Progenitor cell of endocrine pancreas (in vitro differentiated cells): ENCODE results near the gene TNNI3K. TPM values are rescaled to one million over a fixed set of nuclear protein-coding genes. Genes with fewer than 3 reads are reported as not detected.

Experiments
- DNase-seq: peaks from one replicate; pipeline ENCODE4 v3.0.0; 2021; ENCODE audit warnings: low spot score; ENCODE audit not compliant: unreplicated experiment
- H3K27ac Mint-ChIP-seq: 2 replicates; pipeline ENCODE4 v1.8.0; 2021; ENCODE audit warnings: mild to moderate bottlenecking, moderate library complexity, mixed read lengths
- H3K27me3 Mint-ChIP-seq: 2 replicates; pipeline ENCODE4 v1.8.0; 2021; ENCODE audit warnings: mixed read lengths
- H3K36me3 Mint-ChIP-seq: 2 replicates; pipeline ENCODE4 v1.8.0; 2022; ENCODE audit warnings: mixed read lengths; ENCODE audit not compliant: insufficient read depth
- H3K4me1 Mint-ChIP-seq: 2 replicates; pipeline ENCODE4 v1.8.0; 2021; ENCODE audit warnings: low read depth, mixed read lengths
- H3K4me3 Mint-ChIP-seq: 2 replicates; pipeline ENCODE4 v1.8.0; 2021; ENCODE audit warnings: low read depth, mild to moderate bottlenecking, moderate library complexity, mixed read lengths
- H3K9me3 Mint-ChIP-seq: 2 replicates; pipeline ENCODE4 v1.8.0; 2021; ENCODE audit warnings: low read depth, mixed read lengths
- CTCF ChIP-seq: fragments of 200-600 bp; sonication (generic); IDR thresholded peaks from one replicate; pipeline ENCODE4 v1.5.0; 2021; ENCODE audit warnings: antibody characterized with exemption, mild to moderate bottlenecking; ENCODE audit not compliant: unreplicated experiment
- total RNA-seq: library from RNA; stranded (reverse); gene quantifications from 2 replicates; pipeline ENCODE4 v1.2.1, GENCODE V29; 2021

TNNI3K gene
- total RNA-seq, 1 donor from 2014 or later = not detected

GRCh38 chr1:74236440-74236839, 1.3 kb downstream of the TNNI3K start:
- Mint-ChIP-seq H3K36me3 (no peaks in the 10 kb centered on the region), H3K4me1 (no peaks in the 10 kb centered on the region), H3K27me3 (no peaks in the 10 kb centered on the region), H3K9me3 (no peaks in the 10 kb centered on the region), H3K4me3 (no peak overlapping the region), H3K27ac (no peak overlapping the region)
- no peak for DNase-seq
- no peak for TF ChIP-seq CTCF

- no peaks in the 10 kb centered on the region for H3K27me3 Mint-ChIP-seq
- no peaks in the 10 kb centered on the region for H3K36me3 Mint-ChIP-seq
- no peaks in the 10 kb centered on the region for H3K9me3 Mint-ChIP-seq
- H3K4me1 Mint-ChIP-seq = no peaks in the 10 kb centered on the region
- no peak for DNase-seq
- no peak for TF ChIP-seq CTCF
- no peak overlapping the region for H3K4me3 Mint-ChIP-seq
- no peak overlapping the region for H3K27ac Mint-ChIP-seq
Observed at GRCh38 chr1:74237035-74237434, 1.8 kb downstream of the TNNI3K start.

- no peak overlapping the region for H3K4me3 Mint-ChIP-seq
- no peaks in the 10 kb centered on the region for H3K36me3 Mint-ChIP-seq
- H3K27me3 Mint-ChIP-seq = no peaks in the 10 kb centered on the region
- no peak for TF ChIP-seq CTCF
- H3K27ac Mint-ChIP-seq = no peak overlapping the region
- H3K4me1 Mint-ChIP-seq = no peaks in the 10 kb centered on the region
- DNase-seq = no peak
- H3K9me3 Mint-ChIP-seq = no peaks in the 10 kb centered on the region
Observed at GRCh38 chr1:74237787-74238186, 2.6 kb downstream of the TNNI3K start.

GRCh38 chr1:74245168-74245772, 10.1 kb downstream of the TNNI3K start:
- Mint-ChIP-seq H3K27me3 (no peaks in the 10 kb centered on the region), H3K4me3 (no peak overlapping the region), H3K27ac (no peak overlapping the region), H3K4me1 (peaks cover 8% of the 10 kb centered on the region), H3K36me3 (no peaks in the 10 kb centered on the region), H3K9me3 (peaks cover 2% of the 10 kb centered on the region)
- TF ChIP-seq CTCF = no peak
- no peak for DNase-seq

- H3K27me3 Mint-ChIP-seq = no peaks in the 10 kb centered on the region
Observed at GRCh38 chr1:74246315-74246714, 11.1 kb downstream of the TNNI3K start.

More at GRCh38 chr1:74246315-74246714, 11.1 kb downstream of the TNNI3K start:
- Mint-ChIP-seq H3K4me3 (no peak overlapping the region), H3K27ac (peak overlapping the region; percentile 42), H3K4me1 (peaks cover 8% of the 10 kb centered on the region), H3K36me3 (no peaks in the 10 kb centered on the region), H3K9me3 (peaks cover 2% of the 10 kb centered on the region)
- DNase-seq = no peak
- no peak for TF ChIP-seq CTCF
